Fibroblast of pulmonary artery (primary cell): ENCODE results near the gene SORCS2.

Source experiments
- DNase-seq: peaks from one replicate; pipeline ENCODE4 v3.0.0-alpha.2; 2010; ENCODE audit warnings: low read depth
- H3K4me3 ChIP-seq: replicated peaks from 2 replicates; pipeline ENCODE4 v1.5.1; 2011; ENCODE audit warnings: low read depth, mild to moderate bottlenecking, control low read depth, low read length, moderate library complexity
- TF ChIP-seq, protein P1 (sequence below): IDR thresholded peaks from 2 replicates; pipeline ENCODE4 v1.5.1; 2011; ENCODE audit warnings: mild to moderate bottlenecking, control low read depth, low read length, inconsistent platforms; ENCODE audit errors: missing control alignments

Gene SORCS2

DNA sequence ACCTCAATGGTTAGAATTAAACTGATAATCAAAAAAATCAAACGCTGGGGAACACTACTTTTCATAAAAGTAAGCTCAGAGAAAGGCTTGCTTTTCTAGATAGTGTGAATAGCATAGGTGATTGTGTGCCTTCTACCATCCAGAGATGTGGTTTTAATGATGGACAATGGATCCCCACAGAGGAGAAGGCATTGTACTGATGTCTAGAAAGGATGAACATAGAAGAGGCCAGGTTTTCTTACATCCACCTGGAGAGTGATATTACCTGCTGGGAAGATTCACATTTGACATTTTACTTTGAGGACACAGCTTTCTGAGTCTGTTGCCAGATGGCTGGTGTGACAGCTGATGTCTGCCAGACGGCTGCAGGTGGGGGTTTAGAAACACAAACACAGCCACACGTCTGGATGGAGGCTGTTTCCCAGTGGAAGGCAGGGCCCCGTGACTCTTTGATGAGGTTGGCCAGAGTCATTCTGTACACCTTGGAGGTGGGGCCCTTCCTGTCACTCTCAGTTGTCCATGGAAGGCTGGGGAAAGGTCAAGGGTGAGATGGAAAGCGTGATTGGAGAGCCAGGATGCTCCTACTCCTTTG is 128.0 kb downstream of the SORCS2 start:
- no peak for DNase-seq
- TF ChIP-seq, protein P1, sequence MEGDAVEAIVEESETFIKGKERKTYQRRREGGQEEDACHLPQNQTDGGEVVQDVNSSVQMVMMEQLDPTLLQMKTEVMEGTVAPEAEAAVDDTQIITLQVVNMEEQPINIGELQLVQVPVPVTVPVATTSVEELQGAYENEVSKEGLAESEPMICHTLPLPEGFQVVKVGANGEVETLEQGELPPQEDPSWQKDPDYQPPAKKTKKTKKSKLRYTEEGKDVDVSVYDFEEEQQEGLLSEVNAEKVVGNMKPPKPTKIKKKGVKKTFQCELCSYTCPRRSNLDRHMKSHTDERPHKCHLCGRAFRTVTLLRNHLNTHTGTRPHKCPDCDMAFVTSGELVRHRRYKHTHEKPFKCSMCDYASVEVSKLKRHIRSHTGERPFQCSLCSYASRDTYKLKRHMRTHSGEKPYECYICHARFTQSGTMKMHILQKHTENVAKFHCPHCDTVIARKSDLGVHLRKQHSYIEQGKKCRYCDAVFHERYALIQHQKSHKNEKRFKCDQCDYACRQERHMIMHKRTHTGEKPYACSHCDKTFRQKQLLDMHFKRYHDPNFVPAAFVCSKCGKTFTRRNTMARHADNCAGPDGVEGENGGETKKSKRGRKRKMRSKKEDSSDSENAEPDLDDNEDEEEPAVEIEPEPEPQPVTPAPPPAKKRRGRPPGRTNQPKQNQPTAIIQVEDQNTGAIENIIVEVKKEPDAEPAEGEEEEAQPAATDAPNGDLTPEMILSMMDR = no peak
- H3K4me3 ChIP-seq = no peak overlapping the region

DNA sequence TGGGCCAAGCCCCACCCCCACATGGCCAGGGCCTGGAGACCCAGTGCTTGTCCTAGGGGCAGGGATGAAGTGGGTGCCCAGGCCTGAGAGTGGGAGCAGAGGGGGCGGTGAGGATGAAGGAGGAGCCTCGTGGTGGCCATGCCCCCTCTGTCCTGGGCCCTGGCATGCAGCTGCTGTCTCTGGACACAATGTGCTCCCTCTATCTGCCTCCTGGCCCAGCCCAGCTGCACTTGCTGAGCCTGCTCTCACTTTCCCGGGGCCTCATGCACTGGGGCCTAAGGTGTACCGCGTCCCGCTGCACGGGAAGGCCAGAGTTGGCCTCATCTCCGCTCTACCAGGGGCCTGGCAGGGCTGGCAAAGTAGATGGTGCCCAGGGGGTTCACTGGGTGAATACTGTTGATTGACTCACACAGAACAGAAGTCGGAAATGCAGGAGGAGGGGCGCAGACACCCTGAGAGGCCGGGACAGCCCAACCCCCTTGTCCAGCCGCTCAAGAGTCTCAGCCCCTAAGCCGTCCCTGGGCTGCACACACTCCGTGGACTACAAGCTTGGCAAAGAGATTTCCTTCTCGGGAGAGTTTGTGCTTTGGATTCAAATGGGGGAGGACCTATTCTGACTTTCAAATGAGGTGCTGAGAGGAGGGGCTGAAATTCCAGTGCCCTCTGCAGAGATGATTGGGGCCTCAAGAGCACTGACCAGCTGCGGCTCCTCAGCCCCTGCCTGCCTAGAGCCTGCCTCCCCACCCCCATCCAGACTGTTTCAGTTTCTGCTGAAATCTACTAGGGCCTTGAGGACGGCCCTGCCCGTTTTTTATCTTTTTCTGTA is 130.0 kb downstream of the SORCS2 start:
- TF ChIP-seq, protein P1 = no peak
- H3K4me3 ChIP-seq = no peak overlapping the region
- no peak for DNase-seq

DNA sequence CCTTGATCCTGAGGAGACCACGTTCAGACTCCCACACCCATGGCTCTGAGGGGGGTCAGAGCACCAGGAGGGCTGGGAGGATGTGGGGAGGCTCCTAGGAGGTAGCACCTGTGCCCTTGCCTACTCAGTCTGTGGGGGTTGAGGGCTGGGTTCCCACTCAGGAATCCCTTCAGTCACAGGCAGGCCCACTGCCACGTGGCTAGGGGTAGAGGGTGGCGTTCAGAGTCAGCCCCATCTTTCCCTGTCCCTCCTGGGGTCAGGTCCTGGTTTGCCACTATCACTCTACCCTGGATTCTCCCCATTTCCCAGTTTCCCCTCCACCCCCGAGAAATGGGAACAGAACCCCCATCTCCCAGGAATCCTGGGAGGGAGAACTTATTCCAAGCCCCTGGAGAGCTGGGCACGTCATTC is 131.1 kb downstream of the SORCS2 start:
- TF ChIP-seq, protein P1 = no peak
- H3K4me3 ChIP-seq = no peak overlapping the region
- DNase-seq = no peak

DNA sequence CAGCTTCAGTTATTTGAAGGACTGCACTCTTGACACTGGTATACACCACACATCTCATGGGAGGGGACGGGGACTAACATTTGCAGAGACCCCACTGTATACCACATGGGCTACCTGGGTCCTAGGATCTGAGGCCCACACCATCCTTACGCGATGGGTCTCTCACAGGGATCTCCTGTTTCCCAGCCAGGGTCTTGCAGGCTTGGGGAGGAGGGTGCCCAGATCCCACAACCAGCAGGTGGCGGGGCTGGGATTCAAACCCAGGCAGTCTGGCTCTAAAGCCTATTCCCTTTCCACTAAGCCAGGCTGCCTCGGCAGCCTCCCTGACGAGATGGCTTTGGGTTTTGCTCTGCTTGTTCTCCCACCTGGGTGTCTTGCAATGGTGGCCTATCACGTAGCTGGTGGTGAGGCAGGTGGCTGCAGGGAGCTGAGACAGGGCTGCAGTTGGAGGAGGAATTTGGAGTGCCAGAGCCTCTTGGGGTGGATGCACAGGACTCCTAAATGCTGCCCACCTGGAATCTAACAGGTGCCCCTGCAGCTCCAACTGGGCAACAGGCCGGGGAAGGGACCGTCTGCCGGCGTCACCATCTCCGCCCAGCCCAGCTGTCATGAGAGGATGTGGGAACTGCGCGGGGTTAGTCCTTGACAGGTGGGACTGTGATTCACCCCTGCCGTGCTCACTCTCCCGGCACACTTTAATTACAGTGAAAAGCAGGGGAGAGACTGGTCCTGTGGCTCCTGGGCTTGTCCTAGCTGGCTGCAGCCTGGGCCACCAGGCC is 131.7 kb downstream of the SORCS2 start:
- no peak overlapping the region for H3K4me3 ChIP-seq
- DNase-seq = no peak
- TF ChIP-seq, protein P1 = no peak

DNA sequence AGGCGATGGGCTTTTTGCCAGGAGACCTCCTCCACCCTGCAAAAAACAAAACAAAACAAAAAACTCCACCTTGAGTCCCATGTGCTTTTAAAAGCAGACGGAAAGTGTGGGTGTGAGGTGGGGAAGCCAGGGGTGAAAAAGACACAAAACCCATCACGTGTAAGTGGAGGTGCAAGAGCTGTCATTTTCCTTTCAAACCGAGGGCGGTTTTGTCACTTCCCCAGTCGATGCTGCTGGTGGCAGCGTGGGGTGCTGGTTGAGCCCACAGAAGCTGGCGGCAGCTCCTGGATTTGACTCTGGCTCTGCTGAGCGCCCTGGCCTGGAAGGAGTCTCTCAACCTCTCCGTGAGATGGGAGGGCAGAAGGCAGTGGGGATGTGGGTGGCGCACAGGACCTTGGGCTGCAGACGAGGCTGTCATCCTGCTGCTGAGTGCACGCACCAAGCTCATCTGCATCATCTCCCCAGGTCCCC is 132.3 kb downstream of the SORCS2 start:
- TF ChIP-seq, protein P1 = no peak
- DNase-seq = no peak
- no peak overlapping the region for H3K4me3 ChIP-seq

DNA sequence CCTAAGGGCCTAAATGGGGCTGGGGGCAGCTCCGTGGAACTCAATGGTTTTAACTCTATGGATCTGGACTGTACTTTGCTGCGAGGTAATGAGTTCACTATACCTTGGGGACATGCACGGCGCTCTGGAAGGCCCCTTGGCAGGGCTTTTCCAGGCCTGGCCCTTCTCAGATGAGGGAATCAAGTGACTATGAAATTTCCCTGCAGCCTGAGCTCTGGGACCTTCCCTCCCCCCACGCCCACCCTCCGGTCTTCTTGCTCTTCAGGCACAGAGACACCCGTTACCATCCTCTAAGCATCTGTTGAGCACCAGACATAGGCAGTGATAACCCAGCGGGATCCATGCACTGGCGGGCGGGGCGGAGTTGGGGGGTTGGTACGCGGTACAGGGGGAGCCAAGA is 133.2 kb downstream of the SORCS2 start:
- DNase-seq = no peak
- no peak overlapping the region for H3K4me3 ChIP-seq
- TF ChIP-seq, protein P1 = no peak
